Left lung (tissue), 10 donors: Measurements from ENCODE around the gene ERI3. TPM values are rescaled to one million over a fixed set of nuclear protein-coding genes. Genes with fewer than 3 reads are reported as not detected.
A peak's percentile ranks its signal among the peaks of the same experiment; 100 is the strongest.

Experiments
- ATAC-seq: fragments of 200-7000 bp; cut with Tn5 transposase; one replicate; pipeline ENCODE4 v1.9.1; 2020; ENCODE audit warnings: moderate library complexity
- DNase-seq, 4 donors: peaks; one replicate each; pipeline ENCODE4 v3.0.0-alpha.2; 2013 to 2020
- H3K27ac ChIP-seq, 2 donors: fragments of 200-600 bp; sonication (generic) in 1 of 2; one replicate each; pipeline versions ENCODE4 v1.5.0 to v1.8.0; 2020 to 2021
- H3K27me3 ChIP-seq, 2 donors: fragments of 200-600 bp; sonication (generic) in 1 of 2; one replicate each; pipeline versions ENCODE4 v1.5.0 to v1.8.0; 2020 to 2021
- H3K36me3 ChIP-seq, 2 donors: fragments of 200-600 bp; sonication (generic) in 1 of 2; one replicate each; pipeline versions ENCODE4 v1.5.0 to v1.8.0; 2020 to 2021
- H3K4me1 ChIP-seq, 2 donors: fragments of 200-600 bp; one replicate each; pipeline ENCODE4 v1.8.0; 2021
- H3K4me3 ChIP-seq, 2 donors: fragments of 200-600 bp; sonication (generic) in 1 of 2; one replicate each; pipeline versions ENCODE4 v1.5.0 to v1.8.0; 2020 to 2021; ENCODE audit warnings: mild to moderate bottlenecking in 1 of 2
- H3K9me3 ChIP-seq, 2 donors: fragments of 200-600 bp; sonication (generic) in 1 of 2; one replicate each; pipeline versions ENCODE4 v1.5.0 to v1.8.0; 2020 to 2021
- CTCF ChIP-seq, 2 donors: fragments of 200-600 bp; sonication (generic) in 1 of 2; IDR thresholded peaks; one replicate each; pipeline versions ENCODE4 v1.5.0 to v1.8.0; 2021; ENCODE audit warnings: antibody characterized with exemption in 2 of 2
- intact Hi-C, 2 donors: fragments of 100-400 bp; cut with DNase I; formaldehyde crosslinking; loops; one replicate each; pipeline versions ENCODE4 v1.11.2 to v1.14.2; 2022
- polyA plus RNA-seq, 6 donors: library from polyadenylated mRNA; unstranded; fragments of 120-200 nt; gene quantifications; one replicate each; pipeline ENCODE4 v1.2.1, GENCODE V29; 2013; ENCODE audit not compliant: insufficient read length in 6 of 6
- total RNA-seq, 2 donors: library from RNA; stranded (reverse); fragmentation: NEBNext Ultra II Directional; extraction: Animal tissue kit (Norgen Biotek cat#: 25700); gene quantifications; one replicate each; pipeline ENCODE4 v1.2.1, GENCODE V29; 2021
- donor health status: DM: no; HTN: yes; CAD: no.
- donor health status: DM: no; HTN: no; CAD: no.

Gene ERI3
- total and polyA plus RNA-seq, 8 donors = 44.5 to 70.7 (median 65.3) TPM

- H3K27ac ChIP-seq = no peak overlapping the region
- no peak overlapping the region for H3K4me3 ChIP-seq
- no peaks in the 10 kb centered on the region for H3K9me3 ChIP-seq
- TF ChIP-seq CTCF (IDR thresholded peaks at IDR 0.05) = no peak
- H3K4me1 ChIP-seq = peaks cover 0 to 5% of the 10 kb centered on the region in 2 donors
- intact Hi-C loops = no loop called here
- DNase-seq = peak in 1 of 4 donors; percentile 37
- no peaks in the 10 kb centered on the region for H3K27me3 ChIP-seq
- no peak for ATAC-seq
- peaks cover 0 to 8% of the 10 kb centered on the region in 2 donors for H3K36me3 ChIP-seq
These were observed 125.5 kb downstream of the ERI3 start for GRCh38 chr1:44229435-44230167.

- Histone ChIP-seq H3K27me3 (no peaks in the 10 kb centered on the region), H3K4me3 (no peak overlapping the region), H3K9me3 (no peaks in the 10 kb centered on the region), H3K36me3 (peaks cover 0 to 8% of the 10 kb centered on the region in 2 donors), H3K27ac (no peak overlapping the region), H3K4me1 (peaks cover 0 to 5% of the 10 kb centered on the region in 2 donors)
- intact Hi-C loops = no loop called here
- ATAC-seq (no peak), DNase-seq (no peak)
- TF ChIP-seq CTCF (IDR thresholded peaks at IDR 0.05) = no peak
These were observed 126.8 kb downstream of the ERI3 start for GRCh38 chr1:44228218-44228617.

GRCh38 chr1:44227211-44227610 is 127.8 kb downstream of the ERI3 start:
- Histone ChIP-seq H3K36me3 (peaks cover 0 to 9% of the 10 kb centered on the region in 2 donors), H3K27ac (peak overlapping the region in 1 of 2 donors; percentile 45), H3K4me3 (no peak overlapping the region), H3K4me1 (peaks cover 0 to 5% of the 10 kb centered on the region in 2 donors), H3K27me3 (no peaks in the 10 kb centered on the region), H3K9me3 (no peaks in the 10 kb centered on the region)
- no peak for DNase-seq
- TF ChIP-seq CTCF (IDR thresholded peaks at IDR 0.05) = no peak
- intact Hi-C loops = no loop called here
- ATAC-seq = no peak

- DNase-seq = no peak
- no peak for TF ChIP-seq CTCF (IDR thresholded peaks at IDR 0.05)
- Histone ChIP-seq H3K27me3 (no peaks in the 10 kb centered on the region), H3K4me1 (peaks cover 0 to 5% of the 10 kb centered on the region in 2 donors), H3K4me3 (no peak overlapping the region), H3K9me3 (no peaks in the 10 kb centered on the region), H3K36me3 (peaks cover 0 to 15% of the 10 kb centered on the region in 2 donors), H3K27ac (no peak overlapping the region)
- intact Hi-C loops = no loop called here
- no peak for ATAC-seq
These were observed 129.3 kb downstream of the ERI3 start for GRCh38 chr1:44225761-44226160.

GRCh38 chr1:44223187-44223610 is 131.9 kb downstream of the ERI3 start:
- ATAC-seq (no peak), DNase-seq (no peak)
- Histone ChIP-seq H3K27ac (no peak overlapping the region), H3K4me1 (peaks cover 0 to 10% of the 10 kb centered on the region in 2 donors), H3K4me3 (no peak overlapping the region), H3K36me3 (peaks cover 0 to 41% of the 10 kb centered on the region in 2 donors), H3K9me3 (no peaks in the 10 kb centered on the region), H3K27me3 (no peaks in the 10 kb centered on the region)
- intact Hi-C loops = no loop called here
- no peak for TF ChIP-seq CTCF (IDR thresholded peaks at IDR 0.05)
